NB4 (cell line): Measurements from ENCODE around the gene GADD45G.

Experiments used
- DNase-seq: peaks from one replicate; pipeline ENCODE4 v3.0.0; 2010; ENCODE audit warnings: low read depth
- H3K4me3 ChIP-seq: one replicate; pipeline ENCODE4 v1.5.1; 2011; ENCODE audit warnings: mild to moderate bottlenecking, low read depth, low read length, moderate library complexity
- MYC ChIP-seq: IDR thresholded peaks from 2 replicates; pipeline ENCODE4 v1.6.1; 2011; ENCODE audit warnings: low read depth, low read length
- POLR2A ChIP-seq: IDR thresholded peaks from 2 replicates; pipeline ENCODE4 v1.6.1; 2011; ENCODE audit warnings: mild to moderate bottlenecking; ENCODE audit not compliant: insufficient read length; ENCODE audit errors: extremely low read depth
- TF ChIP-seq, protein P1 (sequence below): IDR thresholded peaks from 2 replicates; pipeline ENCODE4 v1.6.1; 2011; ENCODE audit warnings: low read depth, low read length
- TF ChIP-seq, protein P2 (sequence below): IDR thresholded peaks from one replicate; pipeline ENCODE4 v1.5.1; 2012; ENCODE audit warnings: low read depth, low read length

The GADD45G gene

DNA sequence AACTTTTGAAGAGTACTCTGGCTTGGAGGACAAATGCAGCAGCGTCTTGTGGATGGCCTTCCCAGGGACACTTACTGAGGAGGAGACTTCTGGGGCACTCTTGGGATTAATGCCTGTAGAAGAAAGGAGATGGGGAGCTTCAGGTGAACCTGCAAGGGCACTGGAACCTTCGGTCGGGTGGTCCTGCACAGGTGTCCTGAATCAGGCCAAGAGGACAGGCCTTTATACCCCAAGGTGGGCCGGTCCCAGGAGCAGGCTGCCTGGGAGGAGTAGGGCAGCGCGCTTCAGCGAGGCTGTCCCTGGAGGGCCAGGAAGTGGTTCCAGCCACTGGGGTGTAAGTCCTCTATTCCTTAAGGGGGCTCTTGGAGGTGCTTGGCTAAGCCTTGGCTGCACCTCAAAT lies 27.9 kb downstream of the GADD45G start:
- DNase-seq, result no peak
- H3K4me3 ChIP-seq, result no peak overlapping the region
- no peak for TF ChIP-seq MYC

DNA sequence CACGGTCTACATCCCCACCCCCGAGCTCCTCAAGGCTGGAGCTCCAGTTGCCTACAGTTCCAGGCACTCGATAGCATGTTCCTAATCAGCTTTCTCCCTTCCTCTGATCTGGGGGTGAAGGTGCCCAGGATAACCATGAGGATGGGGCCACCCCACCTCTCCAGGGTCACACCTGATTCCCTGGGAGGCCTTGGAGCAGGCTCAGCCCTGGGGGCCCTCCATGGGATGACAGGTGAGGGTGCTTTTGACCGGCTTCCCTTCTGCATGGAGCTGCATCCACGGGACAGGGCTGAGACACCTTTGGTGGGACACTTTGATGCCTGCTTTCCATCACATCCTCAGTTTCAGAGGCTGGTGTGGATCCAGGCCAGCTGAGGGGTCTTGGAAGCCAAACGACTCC lies 28.6 kb downstream of the GADD45G start:
- DNase-seq, result no peak

DNA sequence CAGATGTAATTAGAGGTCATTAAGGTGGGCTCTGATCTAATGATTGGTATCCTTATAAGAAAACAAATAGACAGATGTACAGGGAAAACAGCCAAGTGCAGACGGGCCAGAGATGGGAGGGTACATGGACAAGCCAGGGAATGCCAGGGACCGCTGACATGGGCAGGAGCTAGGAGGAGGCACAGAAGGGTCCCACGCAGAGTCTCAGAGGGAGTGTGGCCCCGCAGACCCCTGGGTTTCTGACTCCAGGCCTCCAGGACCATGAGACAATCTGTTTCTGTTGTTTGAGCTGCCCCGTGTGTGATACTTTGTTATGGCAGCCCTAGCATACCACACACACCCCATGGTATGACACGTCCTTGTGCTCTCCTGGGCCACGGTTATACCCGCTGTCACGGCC lies 29.1 kb downstream of the GADD45G start:
- H3K4me3 ChIP-seq, result no peak overlapping the region
- TF ChIP-seq, protein P1, sequence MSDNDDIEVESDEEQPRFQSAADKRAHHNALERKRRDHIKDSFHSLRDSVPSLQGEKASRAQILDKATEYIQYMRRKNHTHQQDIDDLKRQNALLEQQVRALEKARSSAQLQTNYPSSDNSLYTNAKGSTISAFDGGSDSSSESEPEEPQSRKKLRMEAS, result no peak
- TF ChIP-seq, protein P2, sequence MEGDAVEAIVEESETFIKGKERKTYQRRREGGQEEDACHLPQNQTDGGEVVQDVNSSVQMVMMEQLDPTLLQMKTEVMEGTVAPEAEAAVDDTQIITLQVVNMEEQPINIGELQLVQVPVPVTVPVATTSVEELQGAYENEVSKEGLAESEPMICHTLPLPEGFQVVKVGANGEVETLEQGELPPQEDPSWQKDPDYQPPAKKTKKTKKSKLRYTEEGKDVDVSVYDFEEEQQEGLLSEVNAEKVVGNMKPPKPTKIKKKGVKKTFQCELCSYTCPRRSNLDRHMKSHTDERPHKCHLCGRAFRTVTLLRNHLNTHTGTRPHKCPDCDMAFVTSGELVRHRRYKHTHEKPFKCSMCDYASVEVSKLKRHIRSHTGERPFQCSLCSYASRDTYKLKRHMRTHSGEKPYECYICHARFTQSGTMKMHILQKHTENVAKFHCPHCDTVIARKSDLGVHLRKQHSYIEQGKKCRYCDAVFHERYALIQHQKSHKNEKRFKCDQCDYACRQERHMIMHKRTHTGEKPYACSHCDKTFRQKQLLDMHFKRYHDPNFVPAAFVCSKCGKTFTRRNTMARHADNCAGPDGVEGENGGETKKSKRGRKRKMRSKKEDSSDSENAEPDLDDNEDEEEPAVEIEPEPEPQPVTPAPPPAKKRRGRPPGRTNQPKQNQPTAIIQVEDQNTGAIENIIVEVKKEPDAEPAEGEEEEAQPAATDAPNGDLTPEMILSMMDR, result no peak
- no peak for TF ChIP-seq MYC
- TF ChIP-seq POLR2A, result no peak

More for the DNA sequence above, 28.6 kb downstream of the GADD45G start:
- TF ChIP-seq MYC, result no peak
- no peak for TF ChIP-seq POLR2A
- TF ChIP-seq, protein P1, result no peak
- TF ChIP-seq, protein P2, result no peak
- H3K4me3 ChIP-seq, result no peak overlapping the region

DNA sequence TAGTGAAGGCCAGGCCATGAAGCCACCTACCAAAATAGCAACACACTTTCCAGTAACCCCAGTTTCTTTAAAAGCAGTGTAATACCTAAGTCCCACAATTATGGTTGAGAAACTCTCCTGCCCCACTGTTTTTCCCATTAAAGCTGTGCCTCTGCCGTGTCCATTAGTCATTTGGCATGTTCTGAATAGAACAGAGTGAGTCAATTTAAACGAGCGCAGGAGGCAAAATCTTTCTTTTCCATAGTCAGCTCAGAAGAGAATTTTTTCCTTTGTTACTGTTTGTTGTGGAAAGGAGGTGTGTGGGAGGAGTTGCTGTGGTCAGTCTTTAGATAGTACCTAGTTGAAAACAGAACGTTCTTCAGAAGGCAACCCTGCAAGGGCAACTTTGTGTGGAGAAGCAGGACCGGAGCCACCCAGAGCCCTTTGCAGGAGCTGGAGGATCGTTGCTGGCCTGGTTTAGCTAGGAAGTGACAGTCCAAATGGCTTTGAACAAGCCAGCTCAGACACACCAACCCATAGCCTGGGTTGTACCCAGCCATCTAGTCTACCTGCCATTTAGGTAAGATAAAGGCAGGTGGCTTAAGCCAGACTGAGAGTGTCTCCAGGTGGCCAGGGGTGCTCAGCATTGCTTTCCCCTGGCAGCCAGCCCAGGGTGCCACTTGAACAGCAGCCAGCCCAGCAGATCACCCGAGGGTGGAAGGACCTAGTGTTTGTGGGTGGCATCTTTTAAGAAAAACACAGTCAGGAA lies 30.4 kb downstream of the GADD45G start:
- DNase-seq, result no peak
- no peak overlapping the region for H3K4me3 ChIP-seq
- TF ChIP-seq POLR2A, result no peak
- TF ChIP-seq, protein P1, result no peak
- no peak for TF ChIP-seq MYC
- TF ChIP-seq, protein P2, result no peak

More for the DNA sequence above, 29.1 kb downstream of the GADD45G start:
- DNase-seq, result no peak

DNA sequence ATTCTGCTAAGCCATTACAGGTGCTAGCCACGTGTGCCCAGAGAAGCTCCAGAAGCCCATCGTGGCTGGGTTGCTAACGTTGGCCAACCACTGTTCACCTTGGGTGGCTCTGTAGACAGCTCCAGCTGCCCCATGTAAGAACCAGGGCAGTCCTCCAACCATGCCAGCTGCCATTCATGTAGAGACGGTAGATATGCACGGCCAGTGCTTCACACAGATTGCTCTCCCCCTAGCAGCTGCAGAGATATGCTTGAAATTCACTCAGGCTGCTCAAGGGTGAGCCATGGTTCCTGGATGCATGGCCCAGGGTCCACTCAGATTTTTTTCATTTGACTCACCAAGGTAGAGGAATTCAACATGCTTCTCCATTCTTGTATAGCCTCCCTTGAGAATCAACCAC lies 31.0 kb downstream of the GADD45G start:
- TF ChIP-seq, protein P1, result no peak
- TF ChIP-seq, protein P2, result no peak
- TF ChIP-seq POLR2A (no peak), MYC (no peak)
- DNase-seq, result no peak
- H3K4me3 ChIP-seq, result no peak overlapping the region

DNA sequence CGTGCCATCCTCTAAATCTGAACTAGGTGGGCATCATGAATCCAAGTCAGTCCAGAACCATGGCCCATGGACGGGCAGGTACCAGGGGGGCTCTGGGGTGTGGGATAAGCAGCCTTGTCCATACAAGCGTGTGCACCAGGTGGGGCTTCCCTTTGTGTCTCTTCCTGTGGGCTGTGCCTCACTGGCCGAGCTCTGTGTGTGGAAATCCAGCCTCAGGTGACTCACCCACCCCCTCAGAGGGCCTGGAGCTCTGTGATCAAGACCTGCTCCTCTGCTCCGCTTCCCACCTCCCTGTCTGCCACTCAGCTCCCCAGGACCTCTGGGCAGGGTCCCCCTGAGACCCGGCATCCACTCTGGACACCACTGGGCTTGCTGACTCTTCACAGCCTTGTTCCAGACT lies 33.0 kb downstream of the GADD45G start:
- DNase-seq, result no peak
- TF ChIP-seq, protein P1, result no peak
- TF ChIP-seq MYC (no peak), POLR2A (no peak)
- TF ChIP-seq, protein P2, result no peak
- H3K4me3 ChIP-seq, result no peak overlapping the region
